T-cell (primary cell): ENCODE measurements around the gene LUC7L3. TPM values are rescaled to one million over a fixed set of nuclear protein-coding genes. Genes with fewer than 3 reads are reported as not detected.

Experiments used
- ATAC-seq, 4 experiments: fragments of 200-7000 bp in 3 of 4; fragments of 150-1000 bp in 1 of 4; cut with Tn5 transposase; replicated peaks in 1 of 4; 1 replicate in 3 of 4; 2 replicates in 1 of 4; pipeline ENCODE4 v1.10.0; 2021; ENCODE audit warnings: moderate library complexity in 3 of 4, mild to moderate bottlenecking in 2 of 4, moderate number of reproducible peaks in 1 of 4
- CTCF ChIA-PET, 2 donors: fragments of 300-600 bp; sonication (Branson Sonifier 250); formaldehyde crosslinking; loops; one replicate each; lab custom pipeline; 2022; ENCODE audit warnings: antibody characterized with exemption in 2 of 2; lab: Charles Lee
- POLR2A ChIA-PET, 2 donors: fragments of 300-600 bp; sonication (Branson Sonifier 250); formaldehyde crosslinking; loops; one replicate each; lab custom pipeline; 2022; ENCODE audit warnings: antibody characterized with exemption in 2 of 2; lab: Charles Lee
- DNase-seq, 35 experiments: peaks; one replicate each; pipeline versions ENCODE4 v3.0.0 to v3.0.0-alpha.2; 2013 to 2023
- H3K27ac ChIP-seq: one replicate; pipeline ENCODE4 v1.5.1; 2013; ENCODE audit warnings: low read length
- H3K27me3 ChIP-seq, 2 experiments: replicated peaks in 1 of 2; 1 replicate in 1 of 2; 2 replicates in 1 of 2; pipeline versions ENCODE4 v1.6.1 to v1.7.0; 2013; ENCODE audit warnings: low read length in 1 of 2, mixed read lengths in 1 of 2; ENCODE audit not compliant: control insufficient read depth in 2 of 2, insufficient read depth in 2 of 2; ENCODE audit errors: extremely low read depth in 1 of 2
- H3K36me3 ChIP-seq, 2 donors: 1 replicate in 1 of 2; 2 replicates in 1 of 2; pipeline versions ENCODE4 v1.6.1 to v1.7.0; 2013; ENCODE audit warnings: low read length in 1 of 2; ENCODE audit not compliant: control insufficient read depth in 2 of 2, insufficient read depth in 1 of 2; ENCODE audit errors: extremely low read depth in 1 of 2
- H3K4me1 ChIP-seq, 2 experiments: 1 replicate in 1 of 2; 2 replicates in 1 of 2; pipeline versions ENCODE4 v1.6.1 to v1.7.0; 2013; ENCODE audit warnings: low read length in 2 of 2, mixed read lengths in 1 of 2; ENCODE audit not compliant: insufficient read depth in 2 of 2, control insufficient read depth in 1 of 2; ENCODE audit errors: extremely low read depth in 1 of 2
- H3K4me3 ChIP-seq, 2 donors: 1 replicate in 1 of 2; 2 replicates in 1 of 2; pipeline versions ENCODE4 v1.5.1 to v1.7.0; 2013; ENCODE audit warnings: mild to moderate bottlenecking in 2 of 2, low read length in 1 of 2, moderate library complexity in 1 of 2; ENCODE audit not compliant: control insufficient read depth in 1 of 2; ENCODE audit errors: extremely low read depth in 1 of 2
- H3K9me3 ChIP-seq: 2 replicates; pipeline ENCODE4 v1.7.0; 2013
- H3K27ac Mint-ChIP-seq, 2 donors: one replicate each; pipeline ENCODE4 v1.8.0; 2020 to 2021; ENCODE audit warnings: mild to moderate bottlenecking in 2 of 2, mixed read lengths in 2 of 2
- H3K27me3 Mint-ChIP-seq, 2 donors: one replicate each; pipeline ENCODE4 v1.8.0; 2021 to 2022; ENCODE audit warnings: mixed read lengths in 2 of 2
- H3K36me3 Mint-ChIP-seq: one replicate; pipeline ENCODE4 v1.8.0; 2021; ENCODE audit warnings: mixed read lengths
- H3K4me1 Mint-ChIP-seq, 3 donors: one replicate each; pipeline ENCODE4 v1.8.0; 2020 to 2022; ENCODE audit warnings: mixed read lengths in 3 of 3, mild to moderate bottlenecking in 1 of 3
- H3K4me3 Mint-ChIP-seq, 3 donors: one replicate each; pipeline ENCODE4 v1.8.0; 2020 to 2022; ENCODE audit warnings: mild to moderate bottlenecking in 3 of 3, mixed read lengths in 3 of 3, moderate library complexity in 3 of 3
- H3K9me3 Mint-ChIP-seq, 3 donors: one replicate each; pipeline ENCODE4 v1.8.0; 2020 to 2022; ENCODE audit warnings: mixed read lengths in 3 of 3
- WGBS: methylation state at CpG from one replicate; pipeline ENCODE4 v1.1.5; 2013; ENCODE audit warnings: missing lambda C conversion rate; ENCODE audit not compliant: insufficient coverage; 5-methylcytosine and 5-hydroxymethylcytosine counted together
- total RNA-seq, 35 experiments: library from RNA in 6 of 35; stranded (reverse) in 6 of 35; fragments of 120-200 nt in 1 of 35; gene quantifications; one replicate each; pipeline versions ENCODE4 v1.2.1 to v1.2.4 and lab custom pipeline; 2013 to 2026

Gene LUC7L3
- total RNA-seq, 5 donors from 2014 or later (not counting 1 experiment from before 2014, with no cell fraction given) = 126 to 273 (median 232) TPM

GRCh38 chr17:50689251-50689650 lies 30.2 kb upstream of the LUC7L3 start:
- no peaks in the 10 kb centered on the region for H3K4me1 Mint-ChIP-seq
- no peak overlapping the region for H3K4me3 Mint-ChIP-seq
- H3K4me3 ChIP-seq = no peak overlapping the region
- no peaks in the 10 kb centered on the region for H3K9me3 ChIP-seq
- H3K4me1 ChIP-seq = no peaks in the 10 kb centered on the region
- H3K36me3 Mint-ChIP-seq = peaks cover 11% of the 10 kb centered on the region
- ChIA-PET POLR2A (no interaction called here), CTCF (interaction anchor here in 1 of 2 donors (0.7 kb wide), 1 partner anchor 89 kb away, joined by 3 read pairs; no protein-coding TSS in a partner anchor)
- H3K27ac ChIP-seq = no peak overlapping the region
- no peak overlapping the region for H3K27ac Mint-ChIP-seq
- peaks cover 0 to 18% of the 10 kb centered on the region in 2 donors for H3K36me3 ChIP-seq
- 0% methylated on average over 1 of the region's 4 CpGs for WGBS
- no peak for ATAC-seq
- no peak for DNase-seq
- no peaks in the 10 kb centered on the region for H3K9me3 Mint-ChIP-seq
- H3K27me3 Mint-ChIP-seq = peaks cover 2 to 5% of the 10 kb centered on the region in 2 donors
- no peaks in the 10 kb centered on the region for H3K27me3 ChIP-seq

DNA sequence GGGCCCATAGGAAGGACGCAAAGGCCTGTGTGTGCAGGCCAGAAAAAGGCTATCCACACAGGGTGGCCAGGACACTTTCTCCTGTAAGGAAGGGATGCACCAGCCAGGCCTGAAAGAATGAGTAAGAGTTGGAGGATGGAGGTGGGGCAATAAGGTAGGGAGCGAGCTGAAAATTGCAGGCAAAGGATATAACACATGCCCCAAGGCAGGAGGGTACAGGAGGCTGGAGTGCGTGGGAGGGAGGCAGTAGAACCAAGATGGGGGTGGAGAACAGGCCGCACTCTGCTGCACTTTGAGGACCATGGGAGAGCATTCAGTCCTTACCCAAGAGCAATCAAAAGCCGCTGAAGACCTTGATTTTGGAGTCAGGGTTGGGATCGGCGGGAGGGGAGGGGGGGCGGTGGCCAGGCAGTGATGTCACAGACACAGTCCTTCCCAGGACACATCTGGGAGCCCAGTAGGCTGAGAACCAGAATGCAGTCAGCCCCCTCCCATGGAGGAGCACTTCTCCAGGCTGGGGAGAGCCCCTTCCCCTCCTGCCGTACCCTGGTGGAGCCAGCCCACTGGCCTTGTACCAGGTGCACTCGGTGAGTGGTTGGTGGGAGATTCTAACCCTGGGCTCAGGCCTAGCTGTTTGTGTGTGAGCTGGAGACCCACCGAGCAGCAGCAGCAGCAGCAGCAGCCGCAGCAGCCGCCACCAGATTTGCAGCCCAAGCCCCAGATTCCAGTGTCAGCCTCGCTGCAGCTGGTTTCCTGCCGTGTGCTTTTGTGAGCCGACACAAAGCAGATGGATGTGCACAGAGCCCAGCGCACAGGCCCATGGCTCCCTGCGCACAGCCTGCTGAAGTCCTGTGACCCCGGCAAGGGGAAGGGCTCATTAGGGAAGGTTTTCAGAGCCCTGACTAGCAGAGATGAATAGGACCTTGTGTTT lies 29.2 kb upstream of the LUC7L3 start:
- Mint-ChIP-seq H3K36me3 (peaks cover 14% of the 10 kb centered on the region), H3K27me3 (peaks cover 2 to 5% of the 10 kb centered on the region in 2 donors), H3K27ac (no peak overlapping the region), H3K4me3 (no peak overlapping the region), H3K4me1 (no peaks in the 10 kb centered on the region), H3K9me3 (no peaks in the 10 kb centered on the region)
- ChIA-PET CTCF (no interaction called here), POLR2A (no interaction called here)
- Histone ChIP-seq H3K9me3 (no peaks in the 10 kb centered on the region), H3K27me3 (no peaks in the 10 kb centered on the region), H3K4me3 (no peak overlapping the region), H3K4me1 (no peaks in the 10 kb centered on the region), H3K27ac (no peak overlapping the region), H3K36me3 (peaks cover 0 to 27% of the 10 kb centered on the region in 2 donors)
- ATAC-seq (no peak), DNase-seq (no peak)
- 91% methylated on average over 15 of the region's 19 CpGs for WGBS

GRCh38 chr17:50690887-50691549 lies 28.4 kb upstream of the LUC7L3 start:
- no peaks in the 10 kb centered on the region for H3K9me3 ChIP-seq
- no peak overlapping the region for H3K4me3 ChIP-seq
- ChIA-PET POLR2A (no interaction called here), CTCF (interaction anchor here in 1 of 2 donors (0.9 kb wide), 1 partner anchor 204 kb away, joined by 3 read pairs; no protein-coding TSS in a partner anchor)
- no peak overlapping the region for H3K27ac ChIP-seq
- H3K4me3 Mint-ChIP-seq = no peak overlapping the region
- WGBS = 91% methylated on average over 5 of the region's 9 CpGs
- peaks cover 22% of the 10 kb centered on the region for H3K36me3 Mint-ChIP-seq
- H3K4me1 ChIP-seq = no peaks in the 10 kb centered on the region
- H3K27me3 ChIP-seq = no peaks in the 10 kb centered on the region
- no peak overlapping the region for H3K27ac Mint-ChIP-seq
- peaks cover 8 to 35% of the 10 kb centered on the region in 2 donors for H3K36me3 ChIP-seq
- peaks cover 0 to 2% (median 0%) of the 10 kb centered on the region in 3 donors for H3K4me1 Mint-ChIP-seq
- DNase-seq (no peak), ATAC-seq (no peak)
- peaks cover 2 to 5% of the 10 kb centered on the region in 2 donors for H3K27me3 Mint-ChIP-seq
- no peaks in the 10 kb centered on the region for H3K9me3 Mint-ChIP-seq

DNA sequence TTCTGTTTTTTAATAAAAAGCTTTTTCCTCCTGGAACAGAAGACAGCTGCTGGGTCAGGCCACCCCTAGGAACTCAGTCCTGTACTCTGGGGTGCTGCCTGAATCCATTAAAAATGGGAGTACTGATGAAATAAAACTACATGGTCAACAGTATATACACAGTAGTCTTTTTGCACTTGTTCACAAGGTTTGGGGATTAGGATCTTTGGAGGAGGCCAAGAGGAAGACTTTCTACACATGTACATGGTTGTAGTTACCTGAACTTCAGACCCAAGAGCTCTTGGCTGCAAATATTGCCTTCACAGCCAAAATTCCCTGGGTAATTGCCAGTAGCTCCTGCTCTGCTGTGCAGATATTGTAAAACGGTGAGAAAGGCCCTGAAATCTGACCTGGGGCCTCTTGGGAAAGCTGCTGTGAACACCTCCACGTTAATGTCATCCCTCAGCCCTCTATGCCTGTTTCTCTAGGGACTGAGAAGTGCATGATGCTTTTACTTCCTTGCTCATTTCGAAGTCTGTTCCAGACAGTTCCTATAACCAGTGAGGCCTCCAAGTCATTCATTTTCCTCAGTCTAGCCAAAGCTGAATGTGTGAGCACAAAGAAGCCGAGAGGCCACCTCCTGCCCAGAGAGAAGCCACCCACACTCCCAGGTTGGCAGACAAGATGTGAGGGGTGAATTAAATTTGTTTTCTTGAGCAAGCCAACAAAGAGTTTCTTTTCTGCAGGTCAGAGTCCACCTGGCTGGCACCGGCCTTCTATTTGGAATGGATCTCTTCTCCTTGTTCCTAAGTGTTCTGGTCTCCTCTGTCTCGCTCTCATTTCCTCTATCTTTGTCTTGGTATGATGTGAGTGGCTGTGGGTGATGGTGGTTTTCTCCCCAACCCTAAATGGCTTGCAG lies 27.6 kb upstream of the LUC7L3 start:
- no peaks in the 10 kb centered on the region for H3K27me3 Mint-ChIP-seq
- Histone ChIP-seq H3K4me1 (no peaks in the 10 kb centered on the region), H3K9me3 (no peaks in the 10 kb centered on the region), H3K27ac (no peak overlapping the region), H3K27me3 (no peaks in the 10 kb centered on the region), H3K36me3 (peaks cover 9 to 43% of the 10 kb centered on the region in 2 donors), H3K4me3 (no peak overlapping the region)
- H3K4me3 Mint-ChIP-seq = no peak overlapping the region
- peaks cover 0 to 2% (median 0%) of the 10 kb centered on the region in 3 donors for H3K4me1 Mint-ChIP-seq
- no peak for ATAC-seq
- no peaks in the 10 kb centered on the region for H3K9me3 Mint-ChIP-seq
- ChIA-PET POLR2A (no interaction called here), CTCF (interaction anchor here in 1 of 2 donors (0.9 kb wide), 1 partner anchor 205 kb away, joined by 3 read pairs; no protein-coding TSS in a partner anchor)
- peaks cover 29% of the 10 kb centered on the region for H3K36me3 Mint-ChIP-seq
- H3K27ac Mint-ChIP-seq = peak overlapping the region in 1 of 2 donors; percentile 49
- no peak for DNase-seq
- 93% methylated on average over 2 of the region's 6 CpGs for WGBS

- Histone ChIP-seq H3K27me3 (no peaks in the 10 kb centered on the region), H3K36me3 (peaks cover 9 to 50% of the 10 kb centered on the region in 2 donors), H3K27ac (no peak overlapping the region), H3K4me3 (no peak overlapping the region), H3K4me1 (no peaks in the 10 kb centered on the region), H3K9me3 (no peaks in the 10 kb centered on the region)
- peaks cover 36% of the 10 kb centered on the region for H3K36me3 Mint-ChIP-seq
- H3K27ac Mint-ChIP-seq = no peak overlapping the region
- H3K4me1 Mint-ChIP-seq = peaks cover 1 to 3% (median 2%) of the 10 kb centered on the region in 3 donors
- ATAC-seq (no peak), DNase-seq (no peak)
- no peak overlapping the region for H3K4me3 Mint-ChIP-seq
- CTCF ChIA-PET = no interaction called here
- H3K27me3 Mint-ChIP-seq = no peaks in the 10 kb centered on the region
- no peaks in the 10 kb centered on the region for H3K9me3 Mint-ChIP-seq
- no CpG with 5 or more reads among the region's 6 CpGs for WGBS
- POLR2A ChIA-PET = no interaction called here
These were observed 26.9 kb upstream of the LUC7L3 start for GRCh38 chr17:50692448-50693035.
